DMS153 treated with DMSO at 0.1 percent for 48 hours (cell line): ENCODE data around the gene DGKB.

Experiments
- DNase-seq: peaks from one replicate; lab custom pipeline; 2025; ENCODE audit not compliant: unreplicated experiment; lab: John Stamatoyannopoulos, UW

The DGKB gene

DNA sequence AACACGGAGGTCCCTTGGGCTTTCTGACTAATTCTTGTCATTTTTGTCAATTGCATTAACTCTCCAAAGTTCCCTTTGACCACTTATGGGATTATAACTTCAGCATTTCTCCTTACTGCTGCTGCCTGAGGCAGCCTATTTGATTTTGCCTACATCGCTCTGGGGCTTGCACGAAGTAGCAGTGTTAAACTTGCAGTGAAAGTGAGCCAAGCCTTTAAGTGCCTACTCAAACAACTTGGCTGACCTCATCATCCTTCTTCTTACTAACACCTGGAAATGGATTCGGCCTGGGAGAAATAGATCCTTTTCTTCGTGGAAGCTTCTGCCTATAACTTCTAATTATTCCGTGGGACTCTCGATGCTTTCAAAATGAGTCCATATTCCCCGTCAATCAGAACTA, 76.6 kb downstream of the DGKB start:
- DNase-seq: no peak

DNA sequence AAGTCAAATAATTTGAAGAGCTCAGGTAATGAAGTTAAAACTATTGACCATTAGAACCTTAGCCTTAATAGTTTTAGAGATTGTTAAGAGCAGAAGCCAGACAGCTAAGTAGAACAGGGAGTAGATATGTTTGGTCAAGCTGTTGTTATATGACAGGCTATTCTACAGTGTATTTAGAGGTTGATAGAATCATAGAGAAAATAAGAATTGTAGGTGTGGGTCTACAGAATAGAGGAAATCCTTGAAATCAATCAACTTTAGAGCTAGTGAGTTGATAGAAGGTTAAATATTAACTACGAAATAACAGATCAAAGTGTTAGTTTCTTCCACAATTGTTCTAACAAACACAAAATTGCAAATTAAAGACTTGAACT, 80.1 kb downstream of the DGKB start:
- no peak for DNase-seq

DNA sequence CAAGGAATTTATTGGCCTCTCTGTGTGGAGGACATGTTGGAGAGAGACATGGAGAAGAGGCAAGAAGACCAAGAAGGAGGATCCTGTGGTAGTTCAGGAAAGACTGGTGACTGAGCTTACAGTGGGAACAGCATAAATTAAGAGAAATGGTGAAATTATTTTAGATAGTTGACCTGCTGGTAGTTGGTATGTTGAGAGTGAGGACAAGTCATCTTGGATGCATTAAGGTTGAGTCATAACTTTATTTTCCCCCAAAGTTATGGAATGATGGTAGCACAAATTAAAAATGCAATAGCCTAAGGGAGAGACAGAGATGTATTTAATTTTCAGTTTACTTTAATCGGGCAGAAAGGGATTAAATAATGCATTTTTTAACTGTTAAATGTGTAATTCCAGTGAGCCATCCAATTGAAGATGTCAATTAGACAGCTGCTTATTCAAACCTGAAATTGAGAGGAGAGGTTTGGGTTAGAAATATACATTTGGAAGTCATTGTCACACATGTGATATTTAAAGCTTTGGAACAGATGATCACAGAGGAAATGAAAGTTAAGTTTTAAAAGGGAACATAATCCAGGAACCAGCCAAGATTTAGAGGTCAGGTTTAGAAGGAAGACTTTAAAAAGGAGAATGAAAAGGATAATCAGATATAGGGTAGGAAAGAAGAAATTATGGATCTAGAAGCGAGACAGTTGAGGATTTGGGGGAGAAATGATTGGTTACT, 80.6 kb downstream of the DGKB start:
- DNase-seq: no peak

DNA sequence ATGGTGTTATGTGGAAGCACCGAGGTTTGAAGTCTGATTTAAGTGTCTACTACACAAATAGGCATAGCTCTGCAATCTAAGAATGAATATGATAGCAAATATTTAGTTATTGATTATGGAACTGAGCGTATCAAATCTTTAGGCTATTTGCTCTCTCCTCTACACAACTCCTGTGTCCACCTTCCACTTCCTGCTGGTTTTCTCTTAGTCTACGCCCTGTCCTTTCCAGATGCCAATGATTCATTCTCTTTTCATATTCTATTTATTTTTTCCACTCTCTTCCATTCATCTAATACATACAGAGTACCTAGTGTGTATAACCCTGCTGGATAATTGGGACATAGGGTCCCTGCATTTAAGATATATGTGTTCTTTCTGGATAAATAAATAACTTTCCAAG, 83.7 kb downstream of the DGKB start:
- no peak for DNase-seq

DNA sequence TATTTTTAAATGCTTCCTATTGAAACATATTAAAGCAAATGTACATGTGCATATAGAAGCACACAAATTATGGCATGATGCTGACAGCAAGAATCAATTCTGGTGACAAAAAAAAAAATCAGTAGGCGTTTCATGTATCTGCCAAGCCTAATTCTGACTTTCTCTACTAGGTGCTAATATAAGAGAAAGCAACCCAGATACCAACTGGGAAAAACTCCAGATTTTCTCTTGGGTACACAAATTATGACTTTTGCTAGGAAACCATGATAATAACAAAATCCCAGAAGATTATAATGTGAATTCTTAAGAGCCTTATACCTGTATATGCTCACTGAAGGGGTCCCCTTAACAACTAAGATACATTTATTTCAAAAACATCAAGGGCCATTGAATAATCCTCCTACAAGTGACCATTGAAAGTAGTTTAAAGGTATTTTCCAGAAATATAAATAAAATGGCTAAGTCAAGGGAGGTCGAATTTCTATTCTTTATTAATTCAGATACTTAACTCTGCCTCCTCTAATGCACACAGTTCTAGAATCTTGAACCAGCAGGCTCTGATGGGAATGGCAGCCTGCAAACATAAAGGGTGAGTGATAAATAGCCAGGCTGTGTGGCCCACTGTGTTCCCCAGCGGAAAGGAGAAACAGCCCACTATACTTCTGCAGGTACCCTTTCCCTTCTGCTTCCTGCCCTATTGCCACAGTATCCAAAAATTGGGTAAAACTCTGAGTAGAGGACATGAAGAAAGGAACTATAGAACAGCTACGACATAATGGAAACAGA, 84.5 kb downstream of the DGKB start:
- DNase-seq: no peak

DNA sequence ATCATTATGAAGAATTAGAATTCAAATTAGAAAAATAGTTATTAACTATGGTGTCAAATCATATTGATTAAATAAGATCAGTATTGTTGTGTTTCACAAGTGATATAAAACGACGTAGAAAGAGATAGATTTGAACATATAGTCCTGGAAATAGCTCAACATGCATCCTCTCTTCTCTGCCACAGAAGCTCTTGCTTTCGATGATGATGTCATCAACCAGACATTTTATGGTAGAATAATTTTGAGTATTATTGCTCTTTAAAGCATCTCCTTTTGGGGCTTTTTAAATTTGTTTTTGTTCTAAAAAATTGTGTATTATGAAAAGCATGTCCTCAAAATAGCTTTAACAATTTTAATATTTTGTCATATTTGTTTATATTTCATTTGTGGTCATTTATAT, 95.0 kb downstream of the DGKB start:
- no peak for DNase-seq

DNA sequence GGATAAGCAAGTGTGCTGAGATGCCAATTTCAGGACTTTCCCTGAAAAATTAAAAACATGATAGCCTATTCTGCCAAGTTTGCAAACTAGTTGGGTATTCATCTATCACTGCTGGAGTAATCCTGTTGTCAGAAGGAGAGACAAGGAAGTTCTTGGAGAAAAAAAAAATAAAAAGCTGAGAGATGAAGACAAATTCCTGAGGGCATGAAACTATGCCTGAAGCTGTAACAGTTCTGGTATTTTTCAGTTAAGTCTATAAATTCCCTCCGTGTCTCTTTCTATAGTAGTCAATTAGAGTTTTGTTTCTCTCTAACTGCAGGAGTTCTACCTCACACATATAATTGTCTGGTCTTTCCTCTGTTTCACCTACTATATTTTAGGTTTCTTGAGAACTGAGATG, 95.7 kb downstream of the DGKB start:
- DNase-seq: no peak

DNA sequence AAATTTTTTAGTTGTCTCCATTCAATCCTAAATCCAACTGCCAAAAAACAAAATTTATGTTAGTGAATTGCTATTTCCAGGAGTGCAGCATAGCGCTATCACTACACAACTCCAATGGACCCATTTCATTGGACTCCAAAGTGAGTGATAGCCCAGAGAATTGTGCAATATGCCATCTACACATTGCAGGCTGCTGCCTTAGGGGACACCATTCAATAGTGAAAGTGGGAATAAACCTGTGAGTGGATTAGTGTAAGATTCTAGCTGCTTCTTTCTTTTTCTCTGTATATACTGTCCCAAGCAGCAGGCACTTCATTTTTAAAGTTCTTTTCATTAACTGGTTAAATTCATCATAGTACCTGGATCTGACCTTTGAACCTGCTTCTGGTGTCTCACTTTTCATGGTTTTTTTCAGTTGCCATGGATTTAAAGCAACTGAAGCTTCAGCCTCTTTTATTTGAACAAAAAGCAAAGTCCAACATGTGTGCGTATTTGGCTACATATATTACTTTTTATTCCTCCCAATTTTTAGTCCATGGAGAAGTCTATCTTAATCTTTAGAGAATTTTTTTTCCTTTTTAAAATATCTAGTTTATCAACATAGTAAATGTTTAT, 97.3 kb downstream of the DGKB start:
- no peak for DNase-seq

DNA sequence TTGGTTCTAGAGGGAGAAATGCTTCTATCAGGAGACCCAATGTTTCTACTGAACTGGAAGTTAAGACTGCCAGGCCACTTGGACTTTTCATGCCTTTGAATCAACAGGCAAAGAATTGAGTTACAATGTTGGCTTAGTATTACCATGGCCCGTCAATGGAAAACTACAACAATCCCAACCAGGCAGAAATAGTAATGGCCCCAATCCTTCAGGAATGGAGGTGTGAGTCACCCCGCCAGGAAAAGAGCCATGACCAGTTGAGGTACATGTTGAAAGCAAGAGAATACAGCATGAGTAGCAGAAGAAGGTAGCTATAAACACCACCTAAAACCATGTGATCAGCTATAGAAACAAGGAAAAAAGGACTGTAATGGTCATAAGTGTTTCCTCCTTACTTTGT, 101.9 kb downstream of the DGKB start:
- no peak for DNase-seq

DNA sequence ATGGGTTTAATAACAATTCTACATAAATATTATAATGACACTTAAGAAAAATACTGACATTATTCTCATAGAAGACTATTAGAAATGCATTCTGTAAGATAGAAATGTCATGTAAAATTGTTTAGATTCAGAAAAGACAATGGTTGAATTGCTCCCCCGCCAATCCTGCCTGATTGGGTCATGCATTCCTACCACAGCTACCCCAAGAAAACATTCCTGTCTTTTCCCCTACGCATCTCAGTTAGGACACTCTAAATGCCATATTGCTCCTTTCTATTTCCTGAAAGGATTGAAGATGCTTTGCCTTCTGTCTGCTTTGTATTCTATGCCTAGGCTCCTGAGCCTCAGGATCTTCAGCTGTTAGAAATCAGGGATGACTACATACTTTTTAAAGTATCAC, 109.4 kb downstream of the DGKB start:
- no peak for DNase-seq

DNA sequence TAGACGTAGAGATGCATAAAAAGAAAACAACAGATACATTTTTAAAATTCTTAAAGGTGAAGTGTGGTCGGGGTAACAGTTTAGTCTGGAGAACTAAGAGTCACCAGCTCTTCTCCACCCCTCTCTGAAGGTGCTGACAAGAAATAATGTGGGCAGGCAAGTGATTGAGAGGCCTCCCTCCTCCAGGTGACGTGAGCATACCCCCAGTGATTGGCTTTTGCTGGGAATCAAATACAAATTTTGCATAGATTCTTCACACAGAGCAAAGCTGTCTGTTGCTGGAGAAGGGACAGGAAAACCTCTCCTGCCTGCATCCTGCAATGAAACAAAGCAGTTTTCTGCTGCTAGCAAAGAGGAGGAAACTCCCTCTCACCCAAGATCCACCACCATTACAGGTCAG, 115.0 kb downstream of the DGKB start:
- no peak for DNase-seq

DNA sequence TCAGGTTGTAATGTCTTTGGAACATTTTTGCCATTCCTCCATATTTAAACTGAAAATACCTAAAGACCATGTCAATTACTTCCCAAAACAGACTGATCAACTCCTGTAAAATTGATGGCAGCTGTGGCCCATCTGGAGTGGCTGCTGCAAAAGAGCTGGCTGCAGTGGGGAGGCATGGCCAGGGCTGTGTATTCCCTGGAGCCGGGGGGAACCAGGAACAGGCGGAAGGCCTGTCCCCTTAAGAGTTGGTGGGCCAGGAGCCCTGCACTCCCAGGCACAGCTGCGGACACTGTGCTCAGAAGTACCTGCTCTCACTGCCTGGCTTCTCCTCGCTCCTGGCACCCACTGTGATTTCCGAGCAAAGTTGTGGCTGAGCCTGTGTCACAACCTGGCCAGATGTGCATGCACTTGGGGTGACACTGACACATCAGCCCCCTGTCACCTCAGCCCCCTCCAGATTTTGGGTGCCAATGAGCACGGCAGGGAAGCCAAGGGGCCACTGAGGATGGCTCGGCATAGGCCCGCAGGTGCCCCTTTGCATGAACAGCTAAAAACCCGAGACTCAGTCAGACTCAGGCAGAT, 116.1 kb downstream of the DGKB start:
- no peak for DNase-seq

DNA sequence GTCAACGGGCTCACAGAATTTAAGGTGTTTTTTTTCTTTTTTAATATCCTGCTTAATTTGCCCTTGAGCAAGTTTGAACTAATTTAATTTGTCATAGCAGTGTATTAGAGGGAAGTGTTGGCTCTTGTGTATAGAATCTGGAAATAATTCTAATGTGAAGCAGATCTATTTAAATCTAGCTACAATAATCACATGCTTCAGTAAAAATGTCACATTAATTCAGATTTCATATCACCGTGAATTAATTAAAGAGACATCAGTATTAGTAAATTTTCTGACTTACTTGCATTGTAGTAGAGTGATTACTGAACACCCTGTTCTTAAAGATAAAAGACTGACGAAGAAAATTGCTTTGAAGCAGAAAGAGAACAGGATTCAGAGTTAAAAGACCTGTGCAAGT, 124.7 kb downstream of the DGKB start:
- DNase-seq: no peak

DNA sequence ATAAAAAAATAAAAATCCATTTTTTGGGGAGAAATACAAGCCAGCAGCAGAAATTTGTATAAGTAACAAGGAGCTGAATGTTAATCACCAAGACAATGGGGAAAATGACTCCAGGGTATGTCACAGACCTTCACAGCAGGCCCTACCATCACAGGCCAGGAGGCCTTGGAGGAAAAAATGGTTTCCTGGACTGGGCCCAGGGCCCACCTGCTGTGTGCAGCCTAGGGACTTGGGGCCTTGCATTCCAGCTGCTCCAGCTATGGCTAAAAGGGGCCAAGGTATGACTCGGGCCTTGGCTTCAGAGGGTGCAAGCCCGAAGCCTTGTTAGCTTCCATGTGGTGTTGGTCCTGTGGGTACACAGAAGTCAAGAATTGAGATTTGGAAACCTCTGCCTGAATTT, 126.3 kb downstream of the DGKB start:
- DNase-seq: no peak

DNA sequence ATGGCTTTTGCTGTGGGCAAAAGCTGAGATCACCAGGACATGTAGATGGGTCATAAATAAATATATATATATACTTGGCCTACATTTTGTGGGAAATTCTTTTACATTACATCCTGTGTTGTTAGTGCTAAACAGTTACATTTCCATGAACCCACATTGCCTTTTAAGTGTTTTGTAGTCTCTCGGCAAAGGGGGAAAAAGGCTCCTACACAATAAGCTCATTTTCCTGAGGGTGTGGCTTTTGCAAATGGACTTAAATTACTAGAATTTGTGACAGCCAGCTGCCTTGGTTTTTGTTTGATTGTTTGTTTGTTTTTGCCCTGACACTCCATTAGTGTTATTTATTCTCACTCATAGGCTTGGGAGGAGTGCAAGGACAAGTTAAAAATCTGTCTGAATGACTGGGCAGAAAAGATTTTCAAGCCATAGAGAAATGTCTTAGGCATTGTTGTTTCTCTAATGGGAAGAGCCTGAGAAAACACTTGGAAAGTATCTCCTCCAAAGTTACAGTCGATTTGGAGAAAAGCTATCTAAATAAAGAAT, 128.8 kb downstream of the DGKB start:
- DNase-seq: no peak

DNA sequence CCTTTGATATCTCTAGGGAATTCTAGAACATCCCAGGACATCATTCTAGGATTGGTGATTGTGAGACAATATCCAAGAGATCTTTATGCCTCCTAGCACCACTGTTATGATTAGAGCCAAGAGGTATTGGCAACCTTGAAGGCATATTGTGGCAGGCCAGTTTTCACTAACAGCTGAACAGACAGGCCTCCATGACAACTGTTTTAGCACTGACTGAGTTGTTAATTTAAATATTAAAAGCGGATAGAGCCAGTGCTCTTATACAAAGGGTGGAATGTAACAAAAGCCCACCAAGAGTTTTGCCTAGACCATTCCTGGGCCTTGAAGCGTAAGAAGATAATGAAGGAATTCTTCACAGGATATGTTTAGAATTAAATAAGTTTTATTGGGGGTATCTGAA, 131.9 kb downstream of the DGKB start:
- no peak for DNase-seq

DNA sequence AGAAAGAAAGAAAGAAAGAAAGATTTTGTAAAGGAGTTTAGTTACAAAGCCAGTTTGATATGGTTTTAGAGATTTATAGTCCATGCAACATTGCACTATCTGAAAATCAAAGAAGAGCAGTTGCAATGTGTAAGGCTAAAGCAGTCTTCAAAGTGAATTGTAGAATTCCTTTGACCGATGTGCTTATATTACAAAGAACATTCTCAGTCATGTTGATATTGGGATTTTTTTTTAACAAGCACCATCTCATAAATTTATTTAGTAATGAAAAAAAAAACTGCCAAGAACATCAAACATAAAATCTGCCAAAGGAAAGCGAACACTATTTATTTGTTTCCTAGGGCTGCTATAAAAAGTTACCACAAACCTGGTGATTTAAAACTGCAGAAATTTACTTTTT, 133.3 kb downstream of the DGKB start:
- no peak for DNase-seq

DNA sequence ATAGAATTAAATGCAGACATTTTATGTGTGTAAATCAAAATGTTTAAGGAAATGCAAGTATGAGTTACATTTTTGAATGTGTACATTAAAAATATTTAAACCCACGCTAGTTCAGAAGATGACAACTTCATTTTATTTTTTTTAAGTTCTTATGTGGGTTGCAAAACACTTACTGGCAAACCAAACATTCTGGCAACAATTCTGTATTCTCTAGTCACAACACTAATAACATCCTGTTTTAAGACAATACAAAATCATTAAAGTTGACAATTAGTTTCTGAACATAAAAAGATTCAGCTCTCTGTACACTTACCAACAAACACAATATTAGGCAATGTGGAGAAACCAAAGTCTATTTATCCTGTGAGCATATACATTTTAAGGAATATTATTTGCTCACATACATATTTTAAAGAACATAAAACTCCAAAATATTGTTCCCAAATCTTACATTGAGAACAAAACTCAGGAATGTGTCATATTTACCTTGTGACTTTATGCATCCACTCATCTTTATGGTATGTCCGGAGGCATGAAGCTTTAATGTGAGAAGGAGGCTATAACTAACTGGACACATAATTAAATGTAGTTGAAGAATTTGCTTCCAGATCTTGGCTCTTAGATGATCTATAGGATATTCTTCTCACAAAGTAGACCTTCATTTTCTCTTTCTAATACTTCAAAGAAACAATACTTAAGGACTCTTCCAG, 134.7 kb downstream of the DGKB start:
- DNase-seq: no peak

DNA sequence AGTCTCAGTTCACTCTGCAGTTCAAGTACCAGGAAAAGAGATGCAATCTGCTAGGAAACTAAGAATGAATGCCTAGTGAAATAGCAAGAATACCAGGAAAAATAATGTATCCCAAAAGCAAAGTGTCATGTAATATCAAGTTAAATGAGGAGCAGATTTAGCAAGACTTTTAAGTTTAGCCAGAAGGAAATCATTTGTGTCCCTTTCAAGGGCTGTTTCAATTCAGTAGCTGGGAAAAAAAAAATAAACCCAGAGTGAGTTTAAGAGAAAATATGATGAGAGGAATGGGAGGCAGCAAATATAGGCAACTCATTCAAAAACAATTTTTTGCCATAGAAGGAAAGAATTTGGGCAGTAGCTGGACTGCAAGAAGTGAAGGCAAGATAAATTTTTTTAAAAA, 135.8 kb downstream of the DGKB start:
- DNase-seq: no peak

DNA sequence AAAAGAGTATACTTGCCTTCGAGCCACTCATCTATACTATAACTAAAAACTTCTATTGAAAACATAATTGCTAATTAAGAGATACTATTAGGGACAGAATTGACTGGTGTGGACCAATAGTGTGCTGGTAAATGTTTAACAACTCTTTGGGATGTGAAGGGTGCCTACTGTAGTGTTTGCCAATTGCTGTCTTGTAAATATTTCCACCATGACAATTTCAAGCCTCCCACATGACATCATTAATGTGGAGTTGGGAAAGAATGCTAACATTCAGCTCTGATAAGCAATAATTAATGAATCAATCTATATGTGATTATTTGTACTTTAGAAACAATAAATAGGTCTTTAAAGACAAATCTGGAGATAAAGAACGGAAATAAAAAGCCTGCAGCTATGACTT, 136.8 kb downstream of the DGKB start:
- DNase-seq: no peak

DNA sequence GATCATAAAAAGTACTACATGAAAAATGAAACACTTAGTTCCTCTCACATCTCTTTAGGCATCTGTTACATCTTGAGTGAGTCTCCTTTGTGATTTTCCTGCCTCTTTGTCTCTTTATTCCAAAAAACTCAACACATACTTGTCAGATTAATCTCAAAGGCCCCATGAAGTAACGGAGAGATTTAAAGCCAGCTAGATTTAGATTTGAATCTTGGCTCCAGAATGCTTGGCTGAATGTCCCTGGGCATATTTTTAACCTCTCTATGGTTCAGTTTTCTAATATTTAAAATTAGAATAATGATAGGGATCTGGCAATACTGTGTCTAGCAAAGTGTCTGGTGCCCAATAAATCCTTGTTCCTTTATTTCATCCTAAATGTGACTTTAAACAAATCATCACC, 140.0 kb downstream of the DGKB start:
- DNase-seq: no peak
